Coronary artery (tissue), 2 donors: Measurements from ENCODE around the gene ACTL10.

Experiments
- DNase-seq: peaks from one replicate; pipeline ENCODE4 v3.0.0-alpha.2; 2017; ENCODE audit warnings: low spot score
- H3K27ac ChIP-seq, 2 donors: fragments of 200-600 bp; sonication (generic); one replicate each; pipeline ENCODE4 v1.5.1; 2016 to 2019
- H3K4me3 ChIP-seq: fragments of 200-600 bp; sonication (generic); 2 replicates; pipeline ENCODE4 v1.5.1; 2016; ENCODE audit warnings: mild to moderate bottlenecking, moderate library complexity
- CTCF ChIP-seq: fragments of 200-600 bp; sonication (generic); IDR thresholded peaks from one replicate; pipeline ENCODE4 v1.5.1; 2019; ENCODE audit warnings: antibody characterized with exemption

The ACTL10 gene

GRCh38 chr20:33666293-33667244, at the start of gene ACTL10:
Gene ACTL10, plus strand, starts transcription at chr20:33666943. Its CDS starts 555 bp downstream, at chr20:33667498.
- peak; percentile 99 for DNase-seq
- TF ChIP-seq CTCF = no peak
- Histone ChIP-seq H3K4me3 (peak within 1 kb of the TSS; percentile 84), H3K27ac (peak within 1 kb of the TSS; percentile 93)

- no peak for DNase-seq
- no peak overlapping the region for H3K4me3 ChIP-seq
- H3K27ac ChIP-seq = no peak overlapping the region
- TF ChIP-seq CTCF = no peak
Observed at GRCh38 chr20:33621717-33622400, 44.9 kb upstream of the ACTL10 start.

GRCh38 chr20:33622705-33623365, 43.9 kb upstream of the ACTL10 start:
- Histone ChIP-seq H3K4me3 (no peak overlapping the region), H3K27ac (no peak overlapping the region)
- TF ChIP-seq CTCF = no peak
- no peak for DNase-seq

- no peak for DNase-seq
- Histone ChIP-seq H3K4me3 (no peak overlapping the region), H3K27ac (no peak overlapping the region)
- TF ChIP-seq CTCF = no peak
Observed at GRCh38 chr20:33624399-33624798, 42.3 kb upstream of the ACTL10 start.

- no peak for DNase-seq
- no peak for TF ChIP-seq CTCF
Observed at GRCh38 chr20:33626190-33626589, 40.6 kb upstream of the ACTL10 start.

GRCh38 chr20:33627577-33628216, 39.0 kb upstream of the ACTL10 start:
- DNase-seq = no peak
- Histone ChIP-seq H3K4me3 (no peak overlapping the region), H3K27ac (no peak overlapping the region)
- no peak for TF ChIP-seq CTCF

More at GRCh38 chr20:33626190-33626589, 40.6 kb upstream of the ACTL10 start:
- Histone ChIP-seq H3K4me3 (no peak overlapping the region), H3K27ac (no peak overlapping the region)
